22Rv1 (cell line): ENCODE results near the gene CENPH.

Experiments used
- ZFX ChIP-seq: fragments of 450-650 bp; IDR thresholded peaks from 2 replicates; pipeline ENCODE4 v1.6.1; 2017; ENCODE audit warnings: antibody characterized with exemption, borderline replicate concordance
- TF ChIP-seq, protein P1 (sequence below): fragments of 450-650 bp; IDR thresholded peaks from 2 replicates; pipeline ENCODE4 v1.5.1; 2017; ENCODE audit warnings: mild to moderate bottlenecking

DNA sequence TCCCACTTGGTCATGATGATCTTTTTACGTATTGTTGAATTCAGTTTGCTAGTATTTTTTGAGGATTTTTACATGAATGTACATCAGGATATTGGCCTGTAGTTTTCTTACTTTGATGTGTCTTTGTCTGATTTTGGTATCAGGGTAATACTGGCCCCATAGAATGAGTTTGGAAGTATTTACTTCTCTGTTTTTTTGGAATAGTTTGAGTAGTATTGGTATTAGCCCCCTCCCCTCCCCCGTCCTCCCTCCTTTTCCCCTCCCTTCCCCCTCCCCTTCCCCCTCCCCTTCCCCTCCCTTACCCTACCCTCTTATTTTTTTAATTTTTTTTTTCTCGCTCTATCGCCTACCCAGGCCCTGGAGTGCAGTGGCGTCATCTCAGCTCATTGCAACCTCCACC is 55.6 kb downstream of the CENPH start:
- TF ChIP-seq, protein P1, sequence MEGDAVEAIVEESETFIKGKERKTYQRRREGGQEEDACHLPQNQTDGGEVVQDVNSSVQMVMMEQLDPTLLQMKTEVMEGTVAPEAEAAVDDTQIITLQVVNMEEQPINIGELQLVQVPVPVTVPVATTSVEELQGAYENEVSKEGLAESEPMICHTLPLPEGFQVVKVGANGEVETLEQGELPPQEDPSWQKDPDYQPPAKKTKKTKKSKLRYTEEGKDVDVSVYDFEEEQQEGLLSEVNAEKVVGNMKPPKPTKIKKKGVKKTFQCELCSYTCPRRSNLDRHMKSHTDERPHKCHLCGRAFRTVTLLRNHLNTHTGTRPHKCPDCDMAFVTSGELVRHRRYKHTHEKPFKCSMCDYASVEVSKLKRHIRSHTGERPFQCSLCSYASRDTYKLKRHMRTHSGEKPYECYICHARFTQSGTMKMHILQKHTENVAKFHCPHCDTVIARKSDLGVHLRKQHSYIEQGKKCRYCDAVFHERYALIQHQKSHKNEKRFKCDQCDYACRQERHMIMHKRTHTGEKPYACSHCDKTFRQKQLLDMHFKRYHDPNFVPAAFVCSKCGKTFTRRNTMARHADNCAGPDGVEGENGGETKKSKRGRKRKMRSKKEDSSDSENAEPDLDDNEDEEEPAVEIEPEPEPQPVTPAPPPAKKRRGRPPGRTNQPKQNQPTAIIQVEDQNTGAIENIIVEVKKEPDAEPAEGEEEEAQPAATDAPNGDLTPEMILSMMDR, result no peak
- TF ChIP-seq ZFX, result no peak
